DOHH2 (cell line): ENCODE data around the gene ADRA2B.

ENCODE experiments used
- CTCF ChIP-seq: fragments of 200-600 bp; sonication (generic); IDR thresholded peaks from one replicate; pipeline ENCODE4 v1.5.1; 2014; ENCODE audit warnings: antibody characterized with exemption, mild to moderate bottlenecking, low read depth, low read length; ENCODE audit not compliant: poor library complexity, severe bottlenecking
- EZH2phosphoT487 ChIP-seq: fragments of 200-600 bp; sonication (generic); IDR thresholded peaks from 2 replicates; pipeline ENCODE4 v1.6.1; 2017; ENCODE audit warnings: borderline replicate concordance, mild to moderate bottlenecking, antibody characterized with exemption, low read length, moderate library complexity, mixed read lengths

DNA sequence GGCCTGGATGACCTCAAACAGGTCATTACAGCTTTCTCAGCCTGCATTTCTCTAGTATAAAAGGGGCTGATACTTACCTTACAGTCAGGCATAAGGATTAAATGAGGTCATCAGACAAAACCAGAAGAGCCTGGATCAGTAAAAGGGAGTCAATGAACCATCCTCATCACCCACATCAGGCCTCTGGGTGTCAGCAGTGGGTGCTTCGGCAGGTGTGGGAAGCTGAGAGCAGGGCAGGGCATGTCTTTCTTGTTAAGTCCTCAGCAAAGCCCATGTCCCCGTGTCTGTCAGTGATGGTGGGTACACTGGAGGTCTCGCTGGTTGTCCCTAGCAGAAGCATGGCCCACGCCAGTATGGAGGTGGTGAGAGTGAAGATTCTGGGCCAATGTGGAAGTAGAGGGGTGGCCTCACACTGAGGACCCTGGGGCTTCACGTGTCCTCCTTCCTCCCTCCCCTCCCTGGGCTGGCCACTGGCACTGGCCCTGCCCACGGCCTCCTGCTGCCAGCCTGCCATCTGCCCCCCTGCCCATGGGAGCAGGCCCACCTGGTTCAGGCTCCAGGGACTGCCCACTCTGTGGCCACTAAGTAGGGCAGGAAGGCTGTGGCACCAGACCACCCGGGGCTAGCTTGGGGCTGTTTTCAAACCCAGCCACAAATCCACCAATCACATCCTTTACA, 4.4 kb downstream of the ADRA2B start:
- no peak for TF ChIP-seq CTCF
- no peak for TF ChIP-seq EZH2phosphoT487
